Lung (tissue), 12 donors: ENCODE results near the gene MYL7. TPM values are rescaled to one million over a fixed set of nuclear protein-coding genes. Genes with fewer than 3 reads are reported as not detected.

ENCODE experiments used
- ATAC-seq: fragments of 200-7000 bp; cut with Tn5 transposase; one replicate; pipeline ENCODE4 v1.9.1; 2020; ENCODE audit warnings: moderate number of reproducible peaks; ENCODE audit not compliant: insufficient read depth, low FRiP score
- DNase-seq, 3 donors: peaks; one replicate each; pipeline ENCODE4 v3.0.0-alpha.2; 2013 to 2017
- H3K27ac ChIP-seq, 2 donors: one replicate each; pipeline ENCODE4 v1.5.1; 2013; ENCODE audit warnings: mild to moderate bottlenecking in 2 of 2, moderate library complexity in 2 of 2, control low read depth in 1 of 2, inconsistent platforms in 1 of 2, low read depth in 1 of 2, low read length in 1 of 2
- H3K27me3 ChIP-seq, 3 donors: one replicate each; pipeline ENCODE4 v1.5.1; 2013; ENCODE audit warnings: low read length in 2 of 3; ENCODE audit not compliant: control insufficient read depth in 3 of 3, insufficient read depth in 3 of 3
- H3K36me3 ChIP-seq, 4 donors: one replicate each; pipeline ENCODE4 v1.5.1; 2013; ENCODE audit warnings: low read length in 4 of 4, mild to moderate bottlenecking in 1 of 4, moderate library complexity in 1 of 4; ENCODE audit not compliant: control insufficient read depth in 4 of 4, insufficient read depth in 4 of 4
- H3K4me1 ChIP-seq, 5 donors: one replicate each; pipeline ENCODE4 v1.5.1; 2013; ENCODE audit warnings: low read length in 5 of 5, mild to moderate bottlenecking in 2 of 5, moderate library complexity in 1 of 5; ENCODE audit not compliant: control insufficient read depth in 5 of 5, insufficient read depth in 5 of 5
- H3K4me3 ChIP-seq: one replicate; pipeline ENCODE4 v1.5.1; 2013; ENCODE audit warnings: mild to moderate bottlenecking, control low read depth, moderate library complexity
- H3K9ac ChIP-seq, 2 donors: one replicate each; pipeline ENCODE4 v1.5.1; 2013; ENCODE audit warnings: low read length in 2 of 2, control low read depth in 1 of 2; ENCODE audit not compliant: insufficient read depth in 1 of 2
- H3K9me3 ChIP-seq, 4 donors: one replicate each; pipeline ENCODE4 v1.5.1; 2013; ENCODE audit warnings: low read length in 3 of 4, mild to moderate bottlenecking in 1 of 4, moderate library complexity in 1 of 4; ENCODE audit not compliant: control insufficient read depth in 4 of 4, insufficient read depth in 3 of 4
- WGBS, 2 donors: extraction: QIAGEN DNeasy Blood & Tissue Kit; methylation state at CpG; one replicate each; pipeline ENCODE4 v1.1.7; 2013; 5-methylcytosine and 5-hydroxymethylcytosine counted together
- polyA plus RNA-seq, 2 donors: library from polyadenylated mRNA; stranded (reverse); fragments of 200-250 nt; gene quantifications; one replicate each; pipeline ENCODE4 v1.2.1, GENCODE V29; 2013
- total RNA-seq, 2 donors: library from RNA; depleted of rRNA in 1 of 2; stranded (reverse); fragments of >200 nt in 1 of 2; gene quantifications; one replicate each; pipeline ENCODE4 v1.2.1, GENCODE V29; 2014 to 2021
- TF ChIP-seq, protein P1 (sequence below): IDR thresholded peaks from 2 replicates; pipeline ENCODE4 v1.5.1; 2012; ENCODE audit warnings: mild to moderate bottlenecking; ENCODE audit errors: control extremely low read depth, extremely low read depth
- donor health status: control.
- donor health status: control.
- donor health status: Bipolar disorder and iron deficiency.
- donor health status: healthy.
- donor health status: DM: yes; HTN: yes; CAD: no.

Gene MYL7
- total and polyA plus RNA-seq, 4 donors: 0.08 to 13.0 TPM; not detected in 2

GRCh38 chr7:44098092-44099068, 42.8 kb downstream of the MYL7 start:
- ATAC-seq: no peak
- no peak overlapping the region for H3K4me3 ChIP-seq
- no peak overlapping the region for H3K9ac ChIP-seq
- H3K27ac ChIP-seq: no peak overlapping the region
- H3K4me1 ChIP-seq: peaks cover 0 to 21% (median 0%) of the 10 kb centered on the region in 5 donors
- DNase-seq: no peak
- H3K36me3 ChIP-seq: no peaks in the 10 kb centered on the region
- no peaks in the 10 kb centered on the region for H3K27me3 ChIP-seq
- 88% methylated on average over 6 of the region's 6 CpGs for WGBS, 2 donors
- no peaks in the 10 kb centered on the region for H3K9me3 ChIP-seq
- TF ChIP-seq, protein P1, sequence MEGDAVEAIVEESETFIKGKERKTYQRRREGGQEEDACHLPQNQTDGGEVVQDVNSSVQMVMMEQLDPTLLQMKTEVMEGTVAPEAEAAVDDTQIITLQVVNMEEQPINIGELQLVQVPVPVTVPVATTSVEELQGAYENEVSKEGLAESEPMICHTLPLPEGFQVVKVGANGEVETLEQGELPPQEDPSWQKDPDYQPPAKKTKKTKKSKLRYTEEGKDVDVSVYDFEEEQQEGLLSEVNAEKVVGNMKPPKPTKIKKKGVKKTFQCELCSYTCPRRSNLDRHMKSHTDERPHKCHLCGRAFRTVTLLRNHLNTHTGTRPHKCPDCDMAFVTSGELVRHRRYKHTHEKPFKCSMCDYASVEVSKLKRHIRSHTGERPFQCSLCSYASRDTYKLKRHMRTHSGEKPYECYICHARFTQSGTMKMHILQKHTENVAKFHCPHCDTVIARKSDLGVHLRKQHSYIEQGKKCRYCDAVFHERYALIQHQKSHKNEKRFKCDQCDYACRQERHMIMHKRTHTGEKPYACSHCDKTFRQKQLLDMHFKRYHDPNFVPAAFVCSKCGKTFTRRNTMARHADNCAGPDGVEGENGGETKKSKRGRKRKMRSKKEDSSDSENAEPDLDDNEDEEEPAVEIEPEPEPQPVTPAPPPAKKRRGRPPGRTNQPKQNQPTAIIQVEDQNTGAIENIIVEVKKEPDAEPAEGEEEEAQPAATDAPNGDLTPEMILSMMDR: no peak

DNA sequence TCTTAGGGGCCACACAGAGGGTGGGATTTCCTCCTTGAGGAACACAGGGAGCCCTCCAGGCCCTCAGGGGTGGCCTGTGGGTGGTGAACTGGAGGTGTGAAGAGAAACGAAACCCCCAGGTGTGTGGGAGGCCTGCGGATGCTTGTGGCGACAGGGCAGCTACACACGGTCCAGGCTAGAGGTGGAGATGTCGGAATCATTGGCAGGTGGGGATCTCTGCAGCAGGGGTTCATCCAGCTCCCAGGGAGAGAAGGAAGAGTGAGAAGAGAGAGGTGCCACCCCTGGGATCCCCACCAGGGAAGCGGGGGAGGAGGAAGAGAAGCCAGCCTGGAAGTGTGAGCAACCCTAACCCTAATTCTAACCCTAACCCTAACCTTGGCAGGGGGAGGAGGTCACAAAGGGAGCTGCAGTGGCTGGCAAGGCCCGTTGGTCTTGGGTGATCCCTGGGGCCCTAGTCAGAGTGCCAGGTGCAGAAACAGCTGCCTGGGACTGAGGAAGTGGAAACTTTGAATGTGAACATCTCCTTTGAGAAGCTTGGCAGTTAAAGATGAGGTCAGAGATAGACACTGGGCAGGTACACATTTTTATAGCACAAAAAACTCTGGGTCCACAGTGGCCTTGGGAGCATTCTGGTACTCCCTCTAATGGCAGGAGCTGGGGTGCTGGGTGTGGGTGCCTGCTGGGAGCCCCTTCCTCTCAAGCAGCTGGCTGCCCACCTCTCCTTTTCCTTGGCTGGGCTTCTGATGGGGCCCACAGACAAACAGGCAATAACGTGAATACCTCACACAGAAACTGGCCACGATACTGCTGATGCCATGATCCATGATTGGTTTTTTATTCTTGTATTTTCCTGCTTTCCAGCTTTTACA, 43.8 kb downstream of the MYL7 start:
- Histone ChIP-seq H3K36me3 (no peaks in the 10 kb centered on the region), H3K9ac (no peak overlapping the region), H3K9me3 (no peaks in the 10 kb centered on the region), H3K27ac (no peak overlapping the region), H3K4me1 (peaks cover 0 to 21% (median 0%) of the 10 kb centered on the region in 5 donors), H3K4me3 (no peak overlapping the region), H3K27me3 (no peaks in the 10 kb centered on the region)
- TF ChIP-seq, protein P1: no peak
- no peak for DNase-seq
- no peak for ATAC-seq
- WGBS, 2 donors: 81 to 82% methylated on average over 9 of the region's 9 CpGs

DNA sequence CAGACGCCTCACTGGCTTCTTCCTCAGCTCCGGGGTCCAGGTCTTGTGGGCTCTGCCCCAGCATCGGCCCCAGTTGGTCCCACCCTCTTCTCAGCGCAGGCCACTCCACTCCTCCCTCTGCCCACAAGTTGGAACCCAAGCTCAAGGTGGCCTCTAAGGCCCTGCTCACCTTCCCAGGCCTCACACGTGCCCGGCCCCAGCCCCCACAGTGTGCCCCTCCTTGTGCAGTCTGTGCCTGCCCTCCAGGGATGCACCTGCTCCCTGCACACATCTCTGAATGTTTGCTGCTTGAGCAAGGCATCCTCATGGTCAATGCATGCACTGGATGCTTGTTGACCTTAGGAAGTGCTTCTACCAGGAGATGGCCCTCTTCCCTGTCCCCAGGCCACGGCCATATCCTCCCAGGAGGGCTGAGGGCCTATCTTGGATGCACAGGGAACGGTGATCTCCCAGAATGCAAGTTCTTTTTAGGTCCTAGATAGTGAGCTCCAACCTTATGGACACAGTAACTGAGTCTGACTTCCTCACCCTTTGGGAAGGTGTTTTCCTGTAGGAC, 44.7 kb downstream of the MYL7 start:
- TF ChIP-seq, protein P1: no peak
- H3K4me1 ChIP-seq: peaks cover 0 to 21% (median 0%) of the 10 kb centered on the region in 5 donors
- no peaks in the 10 kb centered on the region for H3K36me3 ChIP-seq
- no peak overlapping the region for H3K27ac ChIP-seq
- WGBS, 2 donors: 84 to 86% methylated on average over 8 of the region's 8 CpGs
- no peaks in the 10 kb centered on the region for H3K27me3 ChIP-seq
- no peak overlapping the region for H3K9ac ChIP-seq
- ATAC-seq (no peak), DNase-seq (no peak)
- H3K9me3 ChIP-seq: no peaks in the 10 kb centered on the region
- no peak overlapping the region for H3K4me3 ChIP-seq
